ENCODE results near the gene LIM2. TPM values are rescaled to one million over a fixed set of nuclear protein-coding genes. Genes with fewer than 3 reads are reported as not detected.
"Not testable (repeated sequence)": the region's sequence is repeated elsewhere in the genome, so short reads cannot be mapped to it uniquely, and the experiment has no call there.

Gene LIM2
- total RNA-seq, 1 experiment from 2014 or later: not detected

- ChIA-PET CTCF (no interaction called here), POLR2A (no interaction called here)
- peaks cover 51% of the 10 kb centered on the region for H3K36me3 Mint-ChIP-seq
Measured at GRCh38 chr19:51402117-51402516, 14.3 kb upstream of the LIM2 start.

GRCh38 chr19:51399936-51400335 is 12.2 kb upstream of the LIM2 start:
- ATAC-seq; H3K27ac Mint-ChIP-seq; H3K4me3 Mint-ChIP-seq; DNase-seq (ENCODE audit: low spot score); POLR2A ChIA-PET: not testable (repeated sequence)
- Mint-ChIP-seq H3K9me3 (peaks cover 30% of the 10 kb centered on the region), H3K36me3 (peaks cover 41% of the 10 kb centered on the region), H3K27me3 (ENCODE audit: low read depth) (peaks cover 15% of the 10 kb centered on the region), H3K4me1 (peaks cover 22% of the 10 kb centered on the region)
- CTCF ChIA-PET: interaction anchor here (1.3 to 2.1 kb wide), 2 partner anchors 8 to 22 kb away, joined by 3 to 10 read pairs; no protein-coding TSS in a partner anchor

More at GRCh38 chr19:51402117-51402516, 14.3 kb upstream of the LIM2 start:
- Mint-ChIP-seq H3K4me1 (peaks cover 9% of the 10 kb centered on the region), H3K27ac (no peak overlapping the region), H3K9me3 (peaks cover 40% of the 10 kb centered on the region), H3K4me3 (no peak overlapping the region), H3K27me3 (ENCODE audit: low read depth) (peaks cover 15% of the 10 kb centered on the region)
- ATAC-seq (no peak), DNase-seq (ENCODE audit: low spot score) (no peak)
- no peak for TF ChIP-seq CREM (CRISPR knock-in tag; IDR thresholded peaks at IDR 0.05)
- TF ChIP-seq ZNF232 (CRISPR knock-in tag; IDR thresholded peaks at IDR 0.05): no peak
- no peak for TF ChIP-seq FOXP1 (CRISPR knock-in tag; IDR thresholded peaks at IDR 0.05; ENCODE audit: borderline replicate concordance)
- TF ChIP-seq ZNF219 (CRISPR knock-in tag; IDR thresholded peaks at IDR 0.05; ENCODE audit: borderline replicate concordance): no peak
- TF ChIP-seq RELA (CRISPR knock-in tag; IDR thresholded peaks at IDR 0.05; ENCODE audit: borderline replicate concordance): no peak
- no peak for TF ChIP-seq STAT6 (CRISPR knock-in tag; conservative IDR thresholded peaks at IDR 0.05; ENCODE audit: low read depth)
- no peak for TF ChIP-seq ZNF121 (CRISPR knock-in tag; IDR thresholded peaks at IDR 0.05)
- no peak for TF ChIP-seq GTF2I (CRISPR knock-in tag; conservative IDR thresholded peaks at IDR 0.05)
- no peak for TF ChIP-seq ETV6 (CRISPR knock-in tag; IDR thresholded peaks at IDR 0.05)

- H3K4me1 Mint-ChIP-seq: peaks cover 24% of the 10 kb centered on the region
- H3K36me3 Mint-ChIP-seq: peaks cover 36% of the 10 kb centered on the region
- ATAC-seq: no peak
- TF ChIP-seq GTF2I (CRISPR knock-in tag; conservative IDR thresholded peaks at IDR 0.05): no peak
- no peak for DNase-seq (ENCODE audit: low spot score)
- H3K9me3 Mint-ChIP-seq: peaks cover 26% of the 10 kb centered on the region
- CTCF ChIA-PET: interaction anchor here (1.1 to 2.1 kb wide), 2 partner anchors 23 to 103 kb away, joined by 3 to 10 read pairs; no protein-coding TSS in a partner anchor
- no peak overlapping the region for H3K4me3 Mint-ChIP-seq
- peaks cover 15% of the 10 kb centered on the region for H3K27me3 Mint-ChIP-seq (ENCODE audit: low read depth)
- POLR2A ChIA-PET: no interaction called here
- H3K27ac Mint-ChIP-seq: no peak overlapping the region
Measured at GRCh38 chr19:51399231-51399630, 11.5 kb upstream of the LIM2 start.

GRCh38 chr19:51398096-51398704 is 10.4 kb upstream of the LIM2 start:
- H3K4me1 Mint-ChIP-seq: peaks cover 26% of the 10 kb centered on the region
- H3K27me3 Mint-ChIP-seq (ENCODE audit: low read depth): peaks cover 10% of the 10 kb centered on the region
- no peak overlapping the region for H3K4me3 Mint-ChIP-seq
- H3K9me3 Mint-ChIP-seq: peaks cover 19% of the 10 kb centered on the region
- H3K36me3 Mint-ChIP-seq: peaks cover 26% of the 10 kb centered on the region
- H3K27ac Mint-ChIP-seq: peak overlapping the region; percentile 62; the same call in 1 of the 2 replicates
- ATAC-seq (no peak), DNase-seq (ENCODE audit: low spot score) (no peak)
- TF ChIP-seq PRDM15 (CRISPR knock-in tag; IDR thresholded peaks at IDR 0.05) (no peak), CTCF (IDR thresholded peaks at IDR 0.05) (peak; percentile 30; the same call in 1 of the 2 replicates)
- ChIA-PET CTCF (interaction anchor here (0.6 to 4.4 kb wide), 12 partner anchors 9 to 210 kb away, joined by 3 to 41 read pairs (median 4); partner anchors contain the start of genes LIM2 and SIGLEC10), POLR2A (no interaction called here)

GRCh38 chr19:51397453-51397852 is 9.7 kb upstream of the LIM2 start:
- DNase-seq (ENCODE audit: low spot score); ATAC-seq; POLR2A ChIA-PET; H3K27me3 Mint-ChIP-seq (ENCODE audit: low read depth); H3K4me3 Mint-ChIP-seq: not testable (repeated sequence)
- peaks cover 13% of the 10 kb centered on the region for H3K9me3 Mint-ChIP-seq
- CTCF ChIA-PET: interaction anchor here (0.6 to 4.4 kb wide), 12 partner anchors 8 to 211 kb away, joined by 3 to 41 read pairs (median 4); partner anchors contain the start of genes LIM2 and SIGLEC10
- peaks cover 29% of the 10 kb centered on the region for H3K4me1 Mint-ChIP-seq
- H3K27ac Mint-ChIP-seq: peak overlapping the region; percentile 28; the same call in 1 of the 2 replicates
- peaks cover 19% of the 10 kb centered on the region for H3K36me3 Mint-ChIP-seq

Data from WTC11 (cell line).